Ammon's horn (tissue), 1 donor: ENCODE measurements around the gene KIAA1217.

ENCODE experiments used
- DNase-seq: peaks from one replicate; pipeline ENCODE4 v3.0.0-alpha.2; 2016; ENCODE audit warnings: low spot score

KIAA1217 gene

GRCh38 chr10:24207781-24208611 lies 942 bp upstream of the KIAA1217 start:
- DNase-seq = no peak

- no peak for DNase-seq
Observed at GRCh38 chr10:24209432-24209771, 464 bp downstream of the KIAA1217 start.

GRCh38 chr10:24209946-24210491 lies 1.1 kb downstream of the KIAA1217 start:
- no peak for DNase-seq

GRCh38 chr10:24210501-24210900 lies 1.6 kb downstream of the KIAA1217 start:
- no peak for DNase-seq

GRCh38 chr10:24213266-24213665 lies 4.3 kb downstream of the KIAA1217 start:
- DNase-seq = no peak

- DNase-seq = no peak
Observed at GRCh38 chr10:24213881-24214280, 4.9 kb downstream of the KIAA1217 start.

GRCh38 chr10:24214762-24215161 lies 5.8 kb downstream of the KIAA1217 start:
- DNase-seq = no peak

- no peak for DNase-seq
Observed at GRCh38 chr10:24215196-24215595, 6.3 kb downstream of the KIAA1217 start.

GRCh38 chr10:24215603-24216002 lies 6.7 kb downstream of the KIAA1217 start:
- no peak for DNase-seq

GRCh38 chr10:24219963-24220362 lies 11.0 kb downstream of the KIAA1217 start:
- DNase-seq = no peak

GRCh38 chr10:24223341-24223740 lies 14.4 kb downstream of the KIAA1217 start:
- DNase-seq = no peak

GRCh38 chr10:24223953-24224352 lies 15.0 kb downstream of the KIAA1217 start:
- DNase-seq = no peak

- no peak for DNase-seq
Observed at GRCh38 chr10:24228642-24229041, 19.7 kb downstream of the KIAA1217 start.

GRCh38 chr10:24229909-24230308 lies 21.0 kb downstream of the KIAA1217 start:
- DNase-seq = no peak

GRCh38 chr10:24231200-24231599 lies 22.3 kb downstream of the KIAA1217 start:
- DNase-seq = no peak

- DNase-seq = no peak
Observed at GRCh38 chr10:24234784-24235183, 25.8 kb downstream of the KIAA1217 start.

GRCh38 chr10:24235471-24235870 lies 26.5 kb downstream of the KIAA1217 start:
- DNase-seq = no peak

- DNase-seq = peak; percentile 13
Observed at GRCh38 chr10:24237801-24238395, 29.0 kb downstream of the KIAA1217 start.

- DNase-seq = no peak
Observed at GRCh38 chr10:24238519-24239247, 29.7 kb downstream of the KIAA1217 start.

GRCh38 chr10:24239289-24240040 lies 30.5 kb downstream of the KIAA1217 start:
- no peak for DNase-seq

GRCh38 chr10:24240041-24240751 lies 31.3 kb downstream of the KIAA1217 start:
- DNase-seq = no peak
